ENCODE results near the gene CHAT.

The CHAT gene

DNA sequence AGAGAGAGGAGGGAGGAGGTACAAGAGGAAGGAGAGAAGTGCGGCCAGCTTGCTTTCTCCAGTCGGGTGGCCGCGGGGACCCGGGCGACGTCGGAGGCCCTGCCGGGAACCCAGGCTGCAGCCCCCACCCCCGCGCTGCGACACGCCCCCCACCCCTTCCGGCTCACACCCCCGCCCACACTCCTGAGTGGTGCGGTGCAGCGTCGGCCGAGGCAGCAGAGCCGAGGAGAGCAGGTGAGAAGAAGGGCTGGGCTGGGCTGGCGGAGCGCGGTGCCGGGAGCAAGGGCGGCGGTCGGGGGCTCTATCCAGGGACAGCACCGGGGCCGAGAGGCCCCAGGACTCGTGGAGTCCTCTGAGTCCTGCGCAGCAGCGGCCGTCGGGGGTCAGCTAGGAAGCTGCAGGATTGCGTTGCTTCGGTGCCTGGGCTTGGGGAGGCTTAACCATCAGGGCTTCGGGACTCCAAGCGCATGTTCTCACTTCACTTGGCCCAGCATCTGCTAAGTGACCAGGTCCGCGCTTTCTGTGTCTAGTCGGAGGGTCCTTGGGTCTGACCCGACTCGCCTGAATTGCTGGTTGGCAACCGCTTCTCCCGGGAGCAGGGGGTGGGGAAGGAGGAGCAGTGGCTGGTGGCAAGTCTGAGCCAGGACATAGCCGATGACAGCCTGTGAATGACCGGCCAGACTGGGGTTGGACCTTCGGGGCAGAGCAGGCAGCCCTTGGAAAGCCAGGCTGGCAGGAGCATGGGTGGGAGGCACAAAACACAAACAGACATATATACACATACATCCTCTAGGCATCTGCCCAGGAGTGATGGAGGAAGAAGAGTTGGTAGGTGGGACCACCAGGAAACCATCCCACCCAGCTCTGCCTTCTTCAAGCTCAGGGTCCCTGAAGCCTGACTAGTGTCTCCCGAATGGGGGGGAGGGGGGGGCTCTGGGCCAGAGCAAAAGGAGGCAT is 683 bp downstream of the CHAT start:
- Histone ChIP-seq H3K27me3 (ENCODE audit: control insufficient read depth, insufficient read depth, low read length) (peaks cover 91% of the 10 kb centered on the region), H3K4me2 (ENCODE audit: low read length) (no peak overlapping the region), H3K4me1 (ENCODE audit: control insufficient read depth, insufficient read depth, low read length) (no peaks in the 10 kb centered on the region), H3K4me3 (ENCODE audit: low read length) (no peak overlapping the region), H3K9ac (ENCODE audit: low read depth, low read length) (no peak overlapping the region), H3K36me3 (ENCODE audit: insufficient read depth, low read length) (no peaks in the 10 kb centered on the region), H3K9me3 (replicated peaks; ENCODE audit: low read length) (peaks cover 5% of the 10 kb centered on the region)

DNA sequence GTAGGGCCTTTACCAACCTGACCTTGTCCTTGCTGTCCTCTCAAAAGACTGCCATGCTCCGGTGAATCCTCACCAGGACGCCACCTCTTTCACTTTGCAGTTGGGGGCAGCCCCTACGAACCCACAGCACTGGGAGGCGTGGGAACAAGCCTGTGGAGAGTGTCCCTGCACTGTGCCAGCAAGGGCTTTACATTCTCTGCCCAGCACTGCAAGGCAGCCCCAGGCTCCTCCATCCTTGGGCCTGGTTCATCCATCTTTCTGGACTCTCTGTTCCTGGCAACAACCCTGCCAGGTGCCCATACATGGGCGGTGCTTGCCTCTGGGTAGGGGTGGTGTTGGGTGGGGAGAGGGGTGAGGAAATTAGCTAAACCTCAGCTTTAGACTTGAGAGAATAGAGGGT is 1.4 kb downstream of the CHAT start:
- no peak overlapping the region for H3K9ac ChIP-seq (ENCODE audit: low read depth, low read length)
- no peak overlapping the region for H3K4me2 ChIP-seq (ENCODE audit: low read length)
- H3K9me3 ChIP-seq (replicated peaks; ENCODE audit: low read length), result peaks cover 5% of the 10 kb centered on the region
- no peaks in the 10 kb centered on the region for H3K36me3 ChIP-seq (ENCODE audit: insufficient read depth, low read length)
- peaks cover 94% of the 10 kb centered on the region for H3K27me3 ChIP-seq (ENCODE audit: control insufficient read depth, insufficient read depth, low read length)
- H3K4me3 ChIP-seq (ENCODE audit: low read length), result no peak overlapping the region
- H3K4me1 ChIP-seq (ENCODE audit: control insufficient read depth, insufficient read depth, low read length), result no peaks in the 10 kb centered on the region

DNA sequence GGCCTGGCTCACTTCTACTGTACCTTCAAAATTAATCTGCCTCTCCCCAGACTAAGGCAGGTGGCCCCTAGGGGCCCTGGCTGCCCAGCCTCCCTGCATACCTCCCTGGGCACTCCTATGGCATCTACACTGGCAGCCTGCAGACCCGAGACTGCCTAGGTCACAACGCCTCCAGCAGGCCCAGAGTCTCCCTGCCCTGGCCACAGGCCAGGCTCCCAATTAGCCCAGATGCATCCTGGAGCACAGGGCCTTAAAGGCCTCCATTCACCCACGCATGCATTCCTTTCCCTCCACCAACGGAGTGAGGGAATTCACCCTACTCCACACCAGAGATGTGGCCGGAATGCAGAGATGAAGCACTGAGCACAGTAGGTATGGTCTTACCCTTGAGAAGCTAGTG is 1.9 kb downstream of the CHAT start:
- Histone ChIP-seq H3K27me3 (ENCODE audit: control insufficient read depth, insufficient read depth, low read length) (peaks cover 94% of the 10 kb centered on the region), H3K4me3 (ENCODE audit: low read length) (no peak overlapping the region), H3K4me2 (ENCODE audit: low read length) (no peak overlapping the region), H3K9ac (ENCODE audit: low read depth, low read length) (no peak overlapping the region), H3K36me3 (ENCODE audit: insufficient read depth, low read length) (no peaks in the 10 kb centered on the region), H3K4me1 (ENCODE audit: control insufficient read depth, insufficient read depth, low read length) (no peaks in the 10 kb centered on the region), H3K9me3 (replicated peaks; ENCODE audit: low read length) (peaks cover 5% of the 10 kb centered on the region)

DNA sequence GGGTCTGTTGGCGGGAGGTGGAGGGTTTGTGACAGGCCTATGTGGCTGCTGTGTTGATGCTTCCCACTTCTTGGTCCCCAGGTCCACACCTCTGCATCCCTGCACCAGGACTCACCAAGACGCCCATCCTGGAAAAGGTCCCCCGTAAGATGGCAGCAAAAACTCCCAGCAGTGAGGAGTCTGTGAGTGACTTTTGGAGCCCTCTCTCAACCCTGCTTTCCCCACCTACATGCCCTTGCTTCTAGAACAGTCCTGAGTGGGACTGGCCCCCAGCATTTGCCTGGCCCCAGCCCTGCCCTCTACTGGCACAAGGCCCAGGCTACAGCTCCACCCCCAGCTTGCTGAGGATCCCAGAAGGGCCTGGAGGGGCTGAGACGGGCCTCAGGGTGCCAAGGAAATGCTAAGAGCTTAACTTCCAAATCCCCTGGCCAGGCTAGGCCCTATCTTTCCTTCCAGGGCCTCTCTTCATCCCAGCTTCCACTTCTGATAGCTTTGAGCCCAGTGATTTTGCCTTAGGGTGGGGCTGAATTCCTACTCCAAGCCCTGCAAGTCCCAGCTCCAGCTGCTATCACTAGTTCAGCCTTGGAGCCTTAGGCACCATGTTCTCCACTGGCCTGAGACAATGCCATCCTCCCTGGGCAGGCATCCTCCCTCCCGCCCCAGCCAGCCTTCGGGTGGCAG is 2.7 kb downstream of the CHAT start:
- Histone ChIP-seq H3K9ac (ENCODE audit: low read depth, low read length) (no peak overlapping the region), H3K4me1 (ENCODE audit: control insufficient read depth, insufficient read depth, low read length) (no peaks in the 10 kb centered on the region), H3K4me2 (ENCODE audit: low read length) (no peak overlapping the region), H3K9me3 (replicated peaks; ENCODE audit: low read length) (peaks cover 3% of the 10 kb centered on the region), H3K27me3 (ENCODE audit: control insufficient read depth, insufficient read depth, low read length) (peaks cover 94% of the 10 kb centered on the region), H3K4me3 (ENCODE audit: low read length) (no peak overlapping the region), H3K36me3 (ENCODE audit: insufficient read depth, low read length) (no peaks in the 10 kb centered on the region)

DNA sequence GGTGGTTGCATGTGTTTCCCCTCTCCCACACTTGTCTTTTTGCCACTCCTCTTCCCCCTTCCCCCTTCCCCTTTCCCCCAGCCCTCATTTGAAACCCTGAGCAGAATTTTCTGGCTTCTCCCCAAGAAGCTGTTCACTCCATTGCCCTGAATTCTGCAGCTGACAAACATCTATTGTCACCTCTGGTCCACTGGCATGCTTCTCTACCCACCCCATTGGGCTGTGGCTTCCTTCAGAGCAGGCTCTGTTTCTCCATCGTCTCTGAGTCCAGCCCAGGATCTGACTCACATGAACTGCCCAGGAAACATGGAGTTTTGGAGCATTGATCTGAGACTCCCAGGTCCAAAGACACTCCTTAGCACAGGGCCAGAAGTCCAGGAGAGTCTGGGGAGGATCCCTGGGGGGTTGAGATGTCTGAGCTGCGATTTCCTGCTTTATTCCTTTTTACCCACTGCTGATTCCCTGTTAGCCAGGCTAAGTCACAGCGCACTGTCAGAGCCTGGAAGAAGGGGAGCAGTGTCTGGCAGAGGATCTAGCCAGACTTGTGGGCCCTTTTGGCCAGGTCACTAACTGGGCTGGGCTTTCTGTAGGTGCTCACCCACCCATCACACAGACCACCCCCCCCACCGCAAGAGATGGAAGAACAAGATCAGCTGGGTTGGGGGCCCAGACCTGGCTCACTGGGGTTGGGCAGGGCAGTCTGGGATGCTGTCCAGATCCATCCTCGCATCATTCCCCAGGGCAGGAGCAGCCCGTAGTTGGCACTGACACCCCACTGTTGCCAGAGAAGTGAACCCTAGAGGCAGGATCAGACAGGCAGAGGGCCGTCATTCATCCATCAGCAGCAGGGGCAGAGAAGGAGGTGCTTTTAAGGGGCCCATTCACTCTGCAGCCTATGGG is 3.5 kb downstream of the CHAT start:
- Histone ChIP-seq H3K27me3 (ENCODE audit: control insufficient read depth, insufficient read depth, low read length) (peaks cover 94% of the 10 kb centered on the region), H3K4me1 (ENCODE audit: control insufficient read depth, insufficient read depth, low read length) (no peaks in the 10 kb centered on the region), H3K9ac (ENCODE audit: low read depth, low read length) (no peak overlapping the region), H3K4me3 (ENCODE audit: low read length) (no peak overlapping the region), H3K9me3 (replicated peaks; ENCODE audit: low read length) (no peaks in the 10 kb centered on the region), H3K4me2 (ENCODE audit: low read length) (no peak overlapping the region), H3K36me3 (ENCODE audit: insufficient read depth, low read length) (no peaks in the 10 kb centered on the region)

DNA sequence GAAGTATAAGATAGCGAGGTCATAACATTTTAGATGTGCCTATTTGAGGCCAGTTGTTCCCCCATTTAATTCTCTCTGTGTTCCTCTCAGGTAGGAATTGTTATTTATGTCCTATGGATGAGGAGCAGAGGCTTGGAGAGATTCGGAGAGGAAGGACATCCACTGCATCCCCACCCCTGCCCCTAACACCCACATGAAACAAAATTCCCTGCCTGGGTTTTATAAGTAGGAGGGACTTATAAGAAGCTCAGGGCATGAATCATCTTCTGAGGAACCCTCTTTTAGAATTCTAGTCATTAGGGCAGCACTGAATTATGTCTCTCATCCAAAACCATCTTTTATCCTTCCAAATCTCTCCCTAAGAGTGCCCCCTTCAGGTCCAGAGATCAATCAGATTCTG is 5.0 kb downstream of the CHAT start:
- Histone ChIP-seq H3K4me3 (ENCODE audit: low read length) (no peak overlapping the region), H3K36me3 (ENCODE audit: insufficient read depth, low read length) (no peaks in the 10 kb centered on the region), H3K4me1 (ENCODE audit: control insufficient read depth, insufficient read depth, low read length) (no peaks in the 10 kb centered on the region), H3K27me3 (ENCODE audit: control insufficient read depth, insufficient read depth, low read length) (peaks cover 93% of the 10 kb centered on the region), H3K9me3 (replicated peaks; ENCODE audit: low read length) (no peaks in the 10 kb centered on the region), H3K9ac (ENCODE audit: low read depth, low read length) (no peak overlapping the region), H3K4me2 (ENCODE audit: low read length) (no peak overlapping the region)

DNA sequence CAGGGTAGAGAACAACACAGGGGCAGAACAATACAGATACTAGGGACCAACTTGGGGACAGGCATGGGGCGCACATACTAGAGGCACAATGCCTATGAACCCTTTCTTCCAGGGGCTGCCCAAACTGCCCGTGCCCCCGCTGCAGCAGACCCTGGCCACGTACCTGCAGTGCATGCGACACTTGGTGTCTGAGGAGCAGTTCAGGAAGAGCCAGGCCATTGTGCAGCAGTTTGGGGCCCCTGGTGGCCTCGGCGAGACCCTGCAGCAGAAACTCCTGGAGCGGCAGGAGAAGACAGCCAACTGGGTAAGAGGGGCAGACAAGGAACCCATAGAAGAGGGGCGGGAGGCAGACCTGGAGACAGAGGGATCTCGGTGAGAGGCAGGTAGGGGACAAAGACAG is 5.8 kb downstream of the CHAT start:
- H3K36me3 ChIP-seq (ENCODE audit: insufficient read depth, low read length), result no peaks in the 10 kb centered on the region
- H3K4me1 ChIP-seq (ENCODE audit: control insufficient read depth, insufficient read depth, low read length), result no peaks in the 10 kb centered on the region
- H3K4me3 ChIP-seq (ENCODE audit: low read length), result no peak overlapping the region
- H3K9ac ChIP-seq (ENCODE audit: low read depth, low read length), result no peak overlapping the region
- H3K4me2 ChIP-seq (ENCODE audit: low read length), result no peak overlapping the region
- H3K9me3 ChIP-seq (replicated peaks; ENCODE audit: low read length), result no peaks in the 10 kb centered on the region
- peaks cover 89% of the 10 kb centered on the region for H3K27me3 ChIP-seq (ENCODE audit: control insufficient read depth, insufficient read depth, low read length)

DNA sequence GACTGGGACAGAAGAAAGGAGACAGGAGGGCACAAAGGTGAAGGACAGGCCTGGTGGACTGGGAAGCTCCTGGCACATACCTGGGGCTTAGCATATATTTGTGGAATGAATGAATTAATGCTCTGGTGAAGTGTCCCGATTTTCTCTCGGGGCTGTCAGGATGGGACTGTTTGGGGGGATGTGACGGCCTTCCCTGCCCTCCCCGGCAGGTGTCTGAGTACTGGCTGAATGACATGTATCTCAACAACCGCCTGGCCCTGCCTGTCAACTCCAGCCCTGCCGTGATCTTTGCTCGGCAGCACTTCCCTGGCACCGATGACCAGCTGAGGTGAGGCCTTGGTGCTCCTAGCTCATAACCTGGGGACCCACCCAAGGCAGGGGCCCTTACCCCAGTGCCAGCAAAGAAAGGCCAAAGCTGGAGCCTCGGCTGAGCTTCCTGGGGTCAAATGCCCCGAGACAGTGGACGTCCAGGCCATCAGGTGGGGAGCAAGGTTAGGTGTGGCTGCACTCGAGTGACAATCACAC is 6.5 kb downstream of the CHAT start:
- Histone ChIP-seq H3K4me1 (ENCODE audit: control insufficient read depth, insufficient read depth, low read length) (no peaks in the 10 kb centered on the region), H3K27me3 (ENCODE audit: control insufficient read depth, insufficient read depth, low read length) (peaks cover 81% of the 10 kb centered on the region), H3K4me3 (ENCODE audit: low read length) (no peak overlapping the region), H3K9me3 (replicated peaks; ENCODE audit: low read length) (no peaks in the 10 kb centered on the region), H3K36me3 (ENCODE audit: insufficient read depth, low read length) (no peaks in the 10 kb centered on the region), H3K9ac (ENCODE audit: low read depth, low read length) (no peak overlapping the region), H3K4me2 (ENCODE audit: low read length) (no peak overlapping the region)

DNA sequence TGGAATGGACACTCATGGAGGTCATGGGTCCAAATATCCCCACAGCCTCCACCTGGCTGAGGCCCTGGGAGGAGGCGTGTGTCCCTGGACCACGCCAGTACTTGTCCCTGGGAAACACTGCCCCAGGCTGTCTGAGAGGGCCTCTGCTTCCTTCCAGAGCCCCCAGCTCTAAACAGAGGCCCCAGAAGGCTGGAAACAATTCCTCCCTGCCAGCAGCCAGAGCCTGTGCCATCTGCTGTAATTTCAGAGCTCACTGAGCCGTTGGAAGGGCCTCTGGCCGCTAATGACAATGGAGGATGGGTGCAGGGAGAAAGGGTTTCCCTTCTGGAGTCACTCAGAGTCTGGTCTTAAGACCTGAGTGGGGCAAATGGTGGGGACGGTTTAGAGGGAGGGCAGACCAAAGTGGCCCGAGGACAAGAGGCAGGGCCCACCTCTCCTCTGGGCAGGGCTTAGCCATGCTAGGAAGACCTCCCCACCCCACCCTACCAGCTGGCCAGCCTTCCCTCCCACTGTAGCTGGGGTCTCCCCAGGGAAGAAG is 7.1 kb downstream of the CHAT start:
- Histone ChIP-seq H3K4me2 (ENCODE audit: low read length) (no peak overlapping the region), H3K27me3 (ENCODE audit: control insufficient read depth, insufficient read depth, low read length) (peaks cover 76% of the 10 kb centered on the region), H3K4me1 (ENCODE audit: control insufficient read depth, insufficient read depth, low read length) (no peaks in the 10 kb centered on the region), H3K4me3 (ENCODE audit: low read length) (no peak overlapping the region), H3K9me3 (replicated peaks; ENCODE audit: low read length) (no peaks in the 10 kb centered on the region), H3K9ac (ENCODE audit: low read depth, low read length) (no peak overlapping the region), H3K36me3 (ENCODE audit: insufficient read depth, low read length) (no peaks in the 10 kb centered on the region)

DNA sequence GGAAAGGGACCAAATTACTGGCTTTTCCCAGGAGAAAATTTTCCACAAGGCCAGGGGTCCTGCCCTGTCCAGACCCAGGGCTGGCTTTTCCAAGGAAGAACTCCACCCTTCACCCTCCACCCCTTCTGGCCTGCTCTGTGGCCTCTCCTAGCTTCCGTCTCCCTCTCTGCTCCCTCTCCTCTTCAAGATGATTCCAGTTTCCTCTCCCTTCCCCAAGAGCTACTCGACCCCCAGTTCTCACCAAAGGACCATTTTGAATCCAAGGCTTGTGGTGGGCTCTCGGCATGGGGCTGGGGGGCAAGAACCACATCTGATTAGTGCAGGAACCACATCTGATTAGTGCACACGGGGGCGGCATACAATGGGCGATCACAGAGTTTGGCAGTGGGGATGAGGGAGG is 7.7 kb downstream of the CHAT start:
- H3K9ac ChIP-seq (ENCODE audit: low read depth, low read length), result no peak overlapping the region
- H3K4me3 ChIP-seq (ENCODE audit: low read length), result no peak overlapping the region
- no peak overlapping the region for H3K4me2 ChIP-seq (ENCODE audit: low read length)
- H3K4me1 ChIP-seq (ENCODE audit: control insufficient read depth, insufficient read depth, low read length), result no peaks in the 10 kb centered on the region
- H3K36me3 ChIP-seq (ENCODE audit: insufficient read depth, low read length), result no peaks in the 10 kb centered on the region
- H3K27me3 ChIP-seq (ENCODE audit: control insufficient read depth, insufficient read depth, low read length), result peaks cover 69% of the 10 kb centered on the region
- no peaks in the 10 kb centered on the region for H3K9me3 ChIP-seq (replicated peaks; ENCODE audit: low read length)
